Measurements from ENCODE around the gene MDN1. TPM values are rescaled to one million over a fixed set of nuclear protein-coding genes. Genes with fewer than 3 reads are reported as not detected.

Gene MDN1
- total RNA-seq, 1 experiment from 2014 or later, result 53.6 TPM

GRCh38 chr6:89649682-89650081, 169.9 kb downstream of the MDN1 start:
- Histone ChIP-seq H3K4me2 (ENCODE audit: low read length) (no peak overlapping the region), H2AFZ (ENCODE audit: low read depth, low read length, poor library complexity, severe bottlenecking) (no peak overlapping the region), H3K36me3 (ENCODE audit: control insufficient read depth in 1 of 2, insufficient read depth in 2 of 2, low read length in 2 of 2) (peaks cover 62 to 74% of the 10 kb centered on the region in 2 experiments), H4K20me1 (ENCODE audit: insufficient read depth) (no peaks in the 10 kb centered on the region), H3K9ac (ENCODE audit: low read length) (no peak overlapping the region), H3K9me2 (ENCODE audit: insufficient read depth) (no peaks in the 10 kb centered on the region), H3K27ac (ENCODE audit: low read depth, low read length) (no peak overlapping the region), H3K4me1 (ENCODE audit: control insufficient read depth in 1 of 2, insufficient read depth in 2 of 2, low read length in 2 of 2) (no peaks in the 10 kb centered on the region), H3K9me3 (ENCODE audit: control insufficient read depth in 1 of 2, insufficient read depth in 1 of 2, low read depth in 1 of 2, low read length in 2 of 2) (no peaks in the 10 kb centered on the region), H3K4me3 (replicated peaks in 1 of 2; ENCODE audit: low read depth in 1 of 2, low read length in 2 of 2) (no peak overlapping the region), H3K27me3 (ENCODE audit: insufficient read depth, low read length) (no peaks in the 10 kb centered on the region), H3K79me2 (ENCODE audit: insufficient read depth, low read length) (no peaks in the 10 kb centered on the region)
- DNase-seq (ENCODE audit: low read depth, low spot score), result no peak
- no peak for ATAC-seq
- intact Hi-C loops (cut with micrococcal nuclease), result no loop called here
- ChIA-PET RAD21 (ENCODE audit: low non-redundant PET in 1 of 2, low total read pairs in 2 of 2, uncharacterized antibody in 2 of 2, unreplicated experiment in 2 of 2) (no interaction called here), POLR2A (no interaction called here), CTCF (no interaction called here)
- no TSS peak for BruUV-seq (replicated peaks)
- TF ChIP-seq YY1 (IDR thresholded peaks at IDR 0.05; ENCODE audit: extremely low read depth, insufficient replicate concordance, low read depth, low read length) (no peak), TCF7L2 (IDR thresholded peaks at IDR 0.05; ENCODE audit: borderline replicate concordance, extremely low read depth, insufficient read depth, insufficient read length) (no peak), POLR2A (IDR thresholded peaks at IDR 0.05; ENCODE audit: borderline replicate concordance, extremely low read depth, insufficient read depth, insufficient read length) (no peak), SP1 (IDR thresholded peaks at IDR 0.05; ENCODE audit: low read depth) (no peak), SRF (IDR thresholded peaks at IDR 0.05; ENCODE audit: low read depth) (no peak), MAX (IDR thresholded peaks at IDR 0.05) (no peak), CBX3 (IDR thresholded peaks at IDR 0.05; ENCODE audit: low read depth) (no peak), ZNF274 (IDR thresholded peaks at IDR 0.05; ENCODE audit: low read depth, low read length) (no peak), EZH2phosphoT487 (IDR thresholded peaks at IDR 0.05; ENCODE audit: borderline replicate concordance) (no peak), RAD21 (IDR thresholded peaks at IDR 0.05; ENCODE audit: low read depth) (no peak), POLR2AphosphoS5 (IDR thresholded peaks at IDR 0.05; ENCODE audit: low read depth, low read length) (no peak), EGR1 (IDR thresholded peaks at IDR 0.05; ENCODE audit: low read depth) (no peak), CEBPB (IDR thresholded peaks at IDR 0.05; ENCODE audit: low read depth) (no peak), REST (IDR thresholded peaks at IDR 0.05; ENCODE audit: low read depth) (no peak), JUND (IDR thresholded peaks at IDR 0.05) (no peak)
